MM.1S (cell line): Measurements from ENCODE around the gene PRR33.

Source experiments
- DNase-seq: peaks from one replicate; pipeline ENCODE4 v3.0.0-alpha.2; 2015
- H2AFZ ChIP-seq: fragments of 300-600 bp; sonication (generic); 2 replicates; pipeline ENCODE4 v1.6.0; 2016; ENCODE audit warnings: antibody characterized with exemption, low read length
- H3F3A ChIP-seq: fragments of 300-600 bp; sonication (generic); 2 replicates; pipeline ENCODE4 v1.6.1; 2016; ENCODE audit warnings: mild to moderate bottlenecking, antibody characterized with exemption, low read length, moderate library complexity, mixed read lengths; ENCODE audit not compliant: insufficient read depth
- H3K27ac ChIP-seq: fragments of 300-600 bp; sonication (generic); 2 replicates; pipeline ENCODE4 v1.5.1; 2016; ENCODE audit warnings: mild to moderate bottlenecking, low read length
- H3K27me3 ChIP-seq: fragments of 300-600 bp; sonication (generic); replicated peaks from 2 replicates; pipeline ENCODE4 v1.6.0; 2016; ENCODE audit warnings: low read length; ENCODE audit not compliant: insufficient read depth
- H3K36me3 ChIP-seq: fragments of 300-600 bp; sonication (generic); replicated peaks from 2 replicates; pipeline ENCODE4 v1.6.1; 2016; ENCODE audit warnings: mild to moderate bottlenecking, low read length, mixed read lengths; ENCODE audit not compliant: insufficient read depth
- H3K4me1 ChIP-seq: fragments of 300-600 bp; sonication (generic); 2 replicates; pipeline ENCODE4 v1.6.1; 2016; ENCODE audit warnings: low read length, mixed read lengths
- H3K4me2 ChIP-seq: fragments of 300-600 bp; sonication (generic); 2 replicates; pipeline ENCODE4 v1.6.0; 2016; ENCODE audit warnings: low read depth, low read length
- H3K4me3 ChIP-seq: fragments of 300-600 bp; sonication (generic); 2 replicates; pipeline ENCODE4 v1.5.1; 2016; ENCODE audit warnings: low read length, mixed read lengths
- H3K79me2 ChIP-seq: fragments of 300-600 bp; sonication (generic); 2 replicates; pipeline ENCODE4 v1.6.1; 2016; ENCODE audit warnings: mixed run types, low read length, mixed read lengths
- H3K9ac ChIP-seq: fragments of 300-600 bp; sonication (generic); 2 replicates; pipeline ENCODE4 v1.6.1; 2016; ENCODE audit warnings: low read length, mixed read lengths
- H3K9me2 ChIP-seq: fragments of 300-600 bp; sonication (generic); replicated peaks from 2 replicates; pipeline ENCODE4 v1.6.1; 2016; ENCODE audit warnings: mild to moderate bottlenecking, low read length, mixed read lengths; ENCODE audit not compliant: insufficient read depth
- H3K9me3 ChIP-seq: fragments of 300-600 bp; sonication (generic); replicated peaks from 2 replicates; pipeline ENCODE4 v1.6.1; 2016; ENCODE audit warnings: mild to moderate bottlenecking, low read length, mixed read lengths; ENCODE audit not compliant: insufficient read depth
- H4K20me1 ChIP-seq: fragments of 300-600 bp; sonication (generic); 2 replicates; pipeline ENCODE4 v1.6.1; 2016; ENCODE audit warnings: mild to moderate bottlenecking, low read length, moderate library complexity, mixed read lengths; ENCODE audit not compliant: insufficient read depth
- CTCF ChIP-seq: fragments of 300-600 bp; sonication (generic); IDR thresholded peaks from 2 replicates; pipeline ENCODE4 v1.5.1; 2016; ENCODE audit warnings: antibody characterized with exemption, low read length, mixed read lengths
- EZH2 ChIP-seq: fragments of 300-600 bp; sonication (generic); optimal IDR thresholded peaks from 2 replicates; pipeline ENCODE3; 2017; ENCODE audit warnings: low read depth, mild to moderate bottlenecking, antibody characterized with exemption, low read length, mixed read lengths
- EZH2phosphoT487 ChIP-seq: fragments of 300-600 bp; sonication (generic); IDR thresholded peaks from 2 replicates; pipeline ENCODE4 v1.6.1; 2018; ENCODE audit warnings: antibody characterized with exemption, low read length

PRR33 gene

GRCh38 chr11:1856306-1857005 is 35.2 kb downstream of the PRR33 start:
- H3K9me3 ChIP-seq, result no peaks in the 10 kb centered on the region
- no peaks in the 10 kb centered on the region for H3K9me2 ChIP-seq
- H3K27ac ChIP-seq, result no peak overlapping the region
- H3K27me3 ChIP-seq, result no peaks in the 10 kb centered on the region; the same call in 1 of the 2 replicates
- no peaks in the 10 kb centered on the region for H3K36me3 ChIP-seq
- no peak overlapping the region for H3K4me3 ChIP-seq
- peaks cover 66% of the 10 kb centered on the region for H3K79me2 ChIP-seq
- peaks cover 33% of the 10 kb centered on the region for H3K4me1 ChIP-seq
- no peaks in the 10 kb centered on the region; the same call in 1 of the 2 replicates for H4K20me1 ChIP-seq
- DNase-seq, result no peak
- no peak for TF ChIP-seq CTCF
- TF ChIP-seq EZH2phosphoT487, result no peak
- no peak for TF ChIP-seq EZH2
- peaks cover 12% of the 10 kb centered on the region for H3F3A ChIP-seq
- H3K4me2 ChIP-seq, result no peak overlapping the region
- no peak overlapping the region for H3K9ac ChIP-seq
- H2AFZ ChIP-seq, result no peak overlapping the region

- no peak for DNase-seq
- H4K20me1 ChIP-seq, result no peaks in the 10 kb centered on the region; the same call in 1 of the 2 replicates
- no peaks in the 10 kb centered on the region; the same call in 1 of the 2 replicates for H3K27me3 ChIP-seq
- TF ChIP-seq EZH2 (no peak), EZH2phosphoT487 (no peak), CTCF (no peak)
- H3K79me2 ChIP-seq, result peaks cover 66% of the 10 kb centered on the region
- H3K4me2 ChIP-seq, result no peak overlapping the region
- H3K27ac ChIP-seq, result no peak overlapping the region
- H3F3A ChIP-seq, result peaks cover 14% of the 10 kb centered on the region
- no peak overlapping the region for H3K9ac ChIP-seq
- no peaks in the 10 kb centered on the region for H3K9me3 ChIP-seq
- no peaks in the 10 kb centered on the region for H3K36me3 ChIP-seq
- H3K4me1 ChIP-seq, result peaks cover 36% of the 10 kb centered on the region
- no peaks in the 10 kb centered on the region for H3K9me2 ChIP-seq
- H3K4me3 ChIP-seq, result no peak overlapping the region
- H2AFZ ChIP-seq, result no peak overlapping the region
These were observed 35.8 kb downstream of the PRR33 start for GRCh38 chr11:1855886-1856265.

GRCh38 chr11:1854949-1855885 is 36.5 kb downstream of the PRR33 start:
- Histone ChIP-seq H3K9me3 (no peaks in the 10 kb centered on the region), H3K36me3 (no peaks in the 10 kb centered on the region), H4K20me1 (no peaks in the 10 kb centered on the region; the same call in 1 of the 2 replicates), H3K4me3 (peak overlapping the region; percentile 74; the same call in 1 of the 2 replicates), H3K4me2 (peak overlapping the region; percentile 88), H2AFZ (no peak overlapping the region), H3K9me2 (no peaks in the 10 kb centered on the region), H3K79me2 (peaks cover 60% of the 10 kb centered on the region), H3K9ac (no peak overlapping the region; the same call in 1 of the 2 replicates), H3K4me1 (peaks cover 38% of the 10 kb centered on the region), H3K27me3 (no peaks in the 10 kb centered on the region; the same call in 1 of the 2 replicates), H3K27ac (no peak overlapping the region), H3F3A (peaks cover 14% of the 10 kb centered on the region)
- TF ChIP-seq EZH2, result no peak
- no peak for TF ChIP-seq CTCF
- TF ChIP-seq EZH2phosphoT487, result no peak
- DNase-seq, result no peak
